HG03378 (cell line): ENCODE results near the gene SND1.

Experiments
- ATAC-seq: cut with Tn5 transposase; IDR thresholded peaks from one replicate; pipeline ENCODE4 v1.9.1; 2021; ENCODE audit warnings: mild to moderate bottlenecking, moderate library complexity; ENCODE audit not compliant: unreplicated experiment

Gene SND1

GRCh38 chr7:128076196-128076795 lies 424.3 kb downstream of the SND1 start:
- no peak for ATAC-seq

GRCh38 chr7:128076796-128077271 lies 424.8 kb downstream of the SND1 start:
- no peak for ATAC-seq

DNA sequence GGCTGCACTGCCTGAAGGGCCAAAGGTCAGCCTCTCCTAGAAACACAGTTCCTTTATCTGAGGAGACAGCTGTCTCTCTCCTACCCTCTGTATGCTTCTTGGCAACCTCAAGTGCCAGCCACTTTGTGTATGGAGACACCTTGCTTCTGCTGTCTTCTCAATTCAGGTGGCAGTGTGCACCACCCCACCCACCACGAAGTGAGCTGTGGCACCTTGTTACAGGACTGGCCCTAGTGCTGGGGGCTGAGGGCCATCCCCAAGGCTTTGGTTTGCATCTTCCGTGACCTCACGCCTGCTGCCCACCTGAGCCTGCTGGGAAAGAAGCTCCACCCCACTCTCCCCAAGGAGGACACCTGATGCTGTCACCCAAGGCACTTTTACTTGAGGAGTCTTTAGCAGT lies 426.3 kb downstream of the SND1 start:
- ATAC-seq: no peak

DNA sequence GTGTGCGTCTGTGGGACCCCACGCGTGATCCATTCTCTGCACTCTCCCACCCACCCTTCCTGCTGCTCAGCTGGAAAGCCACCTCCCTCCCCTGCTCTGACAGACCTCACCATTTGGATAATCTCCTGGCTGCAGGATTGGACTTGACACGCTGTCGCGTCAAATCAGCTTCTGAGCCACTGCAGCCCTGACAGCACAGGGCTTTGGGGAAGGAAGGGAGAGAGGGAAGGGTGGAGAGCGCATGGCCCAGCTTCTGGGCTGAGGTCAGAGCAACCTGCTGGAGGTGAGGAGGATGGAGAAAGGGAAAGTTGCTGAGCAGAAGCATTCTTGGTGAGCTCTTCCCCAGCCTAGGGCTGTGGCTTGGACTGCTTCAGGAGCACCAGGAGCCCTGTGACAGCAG lies 428.2 kb downstream of the SND1 start:
- ATAC-seq: no peak

DNA sequence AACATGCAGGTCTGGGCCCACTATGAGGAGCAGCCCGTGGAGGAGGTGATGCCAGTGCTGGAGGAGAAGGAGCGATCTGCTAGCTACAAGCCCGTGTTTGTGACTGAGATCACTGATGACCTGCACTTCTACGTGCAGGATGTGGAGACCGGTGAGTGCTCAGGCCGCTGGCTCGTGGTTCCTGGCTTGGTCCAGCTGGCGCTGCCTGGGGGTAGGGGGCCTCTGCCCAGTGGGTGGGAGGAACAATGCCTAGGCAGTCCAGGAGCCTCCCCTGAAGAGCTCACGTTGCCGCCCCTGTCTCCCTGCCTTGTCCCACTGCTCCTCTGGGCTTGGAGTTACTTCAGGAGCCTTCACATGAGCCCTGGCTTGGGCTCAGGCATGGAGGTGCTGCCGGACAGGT lies 429.4 kb downstream of the SND1 start:
- no peak for ATAC-seq

- no peak for ATAC-seq
Observed at GRCh38 chr7:128081808-128082207, 429.8 kb downstream of the SND1 start.

DNA sequence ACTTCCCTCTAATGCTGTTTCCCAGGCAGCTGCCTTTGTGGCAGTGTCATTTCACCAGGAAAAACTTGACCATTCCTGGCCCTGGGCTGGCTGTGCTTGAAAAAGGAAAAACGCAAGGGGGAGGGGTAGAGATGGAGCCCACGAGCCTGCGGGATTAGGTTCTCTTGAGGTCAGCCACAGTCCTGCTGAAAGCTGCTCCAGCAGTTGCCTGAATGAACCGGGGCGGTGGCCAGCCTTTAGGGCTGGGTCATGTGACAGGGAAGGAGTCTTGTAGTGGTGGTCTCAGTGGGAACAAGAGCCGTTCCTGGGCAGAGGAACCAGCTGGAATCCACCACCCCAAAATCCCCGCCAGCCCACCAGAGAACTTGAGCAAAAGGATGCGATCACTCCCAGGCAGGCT lies 430.4 kb downstream of the SND1 start:
- no peak for ATAC-seq

- no peak for ATAC-seq
Observed at GRCh38 chr7:128084896-128085608, 433.1 kb downstream of the SND1 start.

GRCh38 chr7:128090492-128090891 lies 438.5 kb downstream of the SND1 start:
- ATAC-seq: no peak

DNA sequence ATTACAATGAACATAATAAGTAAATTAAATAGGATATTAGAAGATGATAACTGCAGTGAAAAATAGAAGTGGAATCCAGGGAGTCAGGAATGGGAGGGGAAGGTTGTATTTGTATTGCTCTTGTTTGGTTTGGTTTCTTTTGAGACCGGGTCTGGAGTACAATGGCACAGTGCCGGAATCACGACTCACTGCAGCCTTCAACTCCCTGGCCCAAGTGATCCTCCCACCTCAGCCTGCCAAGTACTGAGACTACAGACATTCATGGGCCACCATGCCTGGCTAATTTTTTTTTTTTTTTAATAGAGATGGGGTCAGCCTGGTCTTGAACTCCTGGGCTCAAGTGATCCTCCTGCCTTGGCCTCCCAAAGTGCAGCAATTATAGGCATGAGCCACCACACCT lies 439.1 kb downstream of the SND1 start:
- no peak for ATAC-seq

DNA sequence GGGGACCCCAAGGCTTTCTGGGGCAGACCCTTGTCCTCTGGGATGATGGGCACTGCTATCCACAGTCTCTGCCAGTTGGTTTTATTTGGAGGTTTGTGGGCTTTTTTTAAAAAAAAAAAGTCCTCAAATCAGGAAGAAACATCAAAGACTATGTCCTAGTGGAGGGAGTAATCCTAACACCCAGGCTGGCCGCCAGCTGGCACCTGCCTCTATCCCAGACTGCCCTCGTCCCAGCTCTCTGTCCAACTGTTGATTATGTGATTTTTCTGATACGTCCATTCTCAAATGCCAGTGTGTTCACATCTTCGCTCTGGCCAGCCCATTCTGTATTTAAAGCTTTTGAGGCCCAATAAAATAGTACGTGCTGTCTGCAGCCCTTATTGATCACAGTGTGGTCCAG lies 440.2 kb downstream of the SND1 start:
- ATAC-seq: no peak

DNA sequence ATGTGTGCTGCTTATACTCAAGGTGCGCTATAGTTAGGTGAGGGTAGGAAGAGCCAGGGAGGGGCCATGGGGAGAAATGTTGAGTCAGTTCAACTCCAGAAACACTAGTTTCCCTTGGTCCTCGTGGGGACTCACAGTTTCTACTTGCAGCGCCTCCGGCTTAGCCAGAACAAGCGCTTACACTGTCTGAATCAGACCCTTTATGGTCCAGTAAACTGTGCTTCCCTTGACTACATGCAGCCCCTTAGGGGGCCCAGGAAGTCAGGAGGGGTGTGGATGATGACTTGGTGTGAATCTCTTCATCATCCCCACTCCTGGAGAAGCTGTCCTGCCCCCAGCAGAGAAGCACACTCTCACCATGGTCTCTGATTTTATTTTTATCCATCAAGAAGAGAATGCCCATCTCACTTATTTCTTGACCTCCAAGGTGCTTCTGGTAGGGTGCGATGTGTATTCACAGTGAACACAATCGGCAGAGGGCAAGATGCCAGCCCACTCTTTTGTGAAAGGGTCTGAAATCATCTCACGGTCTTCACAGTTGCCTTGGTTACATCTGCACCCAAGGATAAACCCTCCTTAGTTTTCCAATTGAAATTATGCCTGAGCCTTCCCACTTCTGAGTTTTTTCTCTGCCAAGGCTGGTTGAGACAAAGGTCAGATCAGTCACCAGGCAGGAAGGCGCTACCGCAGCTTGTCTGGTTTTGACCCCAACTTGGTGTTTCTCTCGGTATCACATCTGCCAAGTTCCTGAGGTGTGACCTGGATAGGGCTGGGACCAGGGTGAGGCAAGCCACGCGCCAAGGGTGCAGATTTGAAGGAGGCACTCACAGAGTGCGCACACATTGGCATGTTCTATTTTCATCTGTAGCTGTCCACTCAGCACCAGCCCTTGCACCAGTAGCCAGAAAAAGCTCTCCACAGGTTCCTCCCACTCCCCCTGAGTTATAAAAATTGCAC lies 441.9 kb downstream of the SND1 start:
- ATAC-seq: no peak

DNA sequence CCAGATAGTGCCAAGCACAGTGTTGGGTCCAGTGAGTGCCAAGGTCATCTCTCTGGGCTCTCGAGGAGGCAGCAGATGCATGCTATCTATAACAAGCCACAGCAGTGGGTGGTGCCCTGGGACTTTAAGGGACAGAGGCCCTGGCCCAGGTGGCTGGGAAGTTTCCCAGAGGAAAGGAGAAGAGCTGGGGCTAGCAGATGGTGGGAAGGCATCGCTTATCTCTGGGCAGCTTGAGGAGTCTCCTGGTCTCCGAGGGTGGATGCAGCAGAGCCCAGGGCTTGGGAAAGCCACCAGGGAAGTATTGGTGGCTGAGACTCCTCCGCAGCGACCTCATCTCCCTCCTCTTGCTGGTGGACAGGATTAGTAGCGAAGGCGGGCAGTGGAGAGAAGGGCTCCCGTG lies 442.7 kb downstream of the SND1 start:
- no peak for ATAC-seq

GRCh38 chr7:128097211-128097731 lies 445.3 kb downstream of the SND1 start:
- no peak for ATAC-seq

DNA sequence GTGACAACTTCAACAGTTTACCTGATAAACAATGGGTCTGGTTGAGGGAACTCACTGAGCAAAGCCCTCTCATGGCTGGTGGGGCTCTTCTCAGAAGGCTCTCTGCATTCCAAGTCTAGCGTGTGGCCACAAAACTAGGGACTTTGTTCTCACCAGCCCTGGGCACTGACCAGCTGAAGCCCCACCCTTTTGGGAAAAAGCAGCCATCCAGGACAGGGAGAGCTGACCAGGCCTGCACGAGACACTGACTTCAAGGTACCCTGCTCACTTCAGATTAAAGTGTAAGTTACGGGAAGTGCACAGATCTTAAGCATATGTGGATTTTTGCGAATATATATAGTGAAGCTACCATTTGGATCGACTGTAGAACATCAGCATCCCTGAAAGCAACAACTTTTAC lies 446.6 kb downstream of the SND1 start:
- ATAC-seq: no peak

DNA sequence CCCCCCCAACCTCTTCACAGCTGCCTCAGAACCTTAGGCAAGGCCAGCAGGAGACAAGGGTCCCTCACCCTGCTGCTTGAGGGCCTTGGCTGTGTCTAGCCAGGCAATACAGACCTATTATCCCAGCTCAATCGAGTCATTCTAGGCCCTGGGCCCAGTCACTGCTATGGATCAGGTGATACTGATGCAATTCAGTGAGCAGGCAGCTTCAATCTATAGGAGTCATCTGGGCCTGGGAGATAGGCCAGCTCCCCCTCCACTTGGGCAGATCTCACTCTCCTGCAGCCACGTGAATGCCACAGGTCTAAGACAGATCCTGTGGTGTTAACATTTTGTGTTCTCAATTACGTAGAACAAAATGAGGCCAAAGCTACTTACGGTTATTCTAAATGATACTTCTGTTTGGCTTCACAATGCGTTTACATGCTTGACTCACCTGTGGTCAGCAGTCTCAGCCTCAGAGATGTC lies 447.2 kb downstream of the SND1 start:
- no peak for ATAC-seq

- ATAC-seq: no peak
Observed at GRCh38 chr7:128100225-128100948, 448.4 kb downstream of the SND1 start.

DNA sequence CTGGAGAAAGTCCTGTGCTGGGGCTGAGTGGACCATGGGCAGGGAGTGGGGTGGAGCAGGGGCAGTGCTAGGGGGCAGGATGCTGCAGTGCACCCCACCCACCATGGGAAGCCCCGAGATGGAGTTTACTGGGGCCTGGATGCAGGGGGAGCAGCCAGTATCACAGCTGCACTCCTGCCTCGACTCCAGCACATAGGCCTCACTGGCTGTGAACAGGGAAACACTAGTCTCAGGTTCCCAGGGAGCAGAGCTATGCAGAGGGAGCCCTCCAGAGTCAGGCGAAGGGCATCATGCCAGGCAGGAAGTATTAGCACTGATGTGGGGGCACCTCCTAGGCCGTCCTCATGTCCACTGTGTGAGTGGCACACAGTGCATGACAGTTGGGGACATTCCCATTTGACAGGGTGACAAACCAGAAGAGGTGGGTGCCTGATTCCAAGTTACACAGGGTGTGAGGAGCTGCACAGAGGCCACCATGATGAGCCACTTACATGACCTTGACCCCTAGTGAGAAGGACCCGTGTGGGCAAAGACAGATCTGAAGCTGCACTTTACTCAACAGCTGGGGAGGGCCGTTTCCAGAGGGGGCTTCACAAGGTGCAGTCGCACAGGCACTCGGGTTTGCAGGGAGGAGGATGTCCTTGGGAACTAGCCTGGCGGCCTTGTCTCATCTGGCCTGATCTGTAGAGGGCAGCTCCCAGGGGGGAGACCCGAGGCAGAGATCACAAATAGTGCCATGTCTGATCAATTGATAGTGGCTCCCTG lies 449.1 kb downstream of the SND1 start:
- ATAC-seq: no peak

- ATAC-seq: no peak
Observed at GRCh38 chr7:128102490-128103291, 450.7 kb downstream of the SND1 start.
